Muscle of back (tissue), 13 donors: Measurements from ENCODE around the gene PKD2L2. TPM values are rescaled to one million over a fixed set of nuclear protein-coding genes. Genes with fewer than 3 reads are reported as not detected.
"Not testable (repeated sequence)": the region's sequence is repeated elsewhere in the genome, so short reads cannot be mapped to it uniquely, and the experiment has no call there.

Source experiments
- DNase-seq, 3 donors: peaks; one replicate each; pipeline versions ENCODE4 v3.0.0 to v3.0.0-alpha.2; 2013
- long read RNA-seq, 9 donors: transcript quantifications; one replicate each; lab custom pipeline, GENCODE V29; 2026
- polyA plus RNA-seq, 10 donors: library from polyadenylated mRNA; unstranded; fragments of 120-200 nt; gene quantifications; one replicate each; pipeline ENCODE4 v1.2.1, GENCODE V29; 2013; ENCODE audit not compliant: insufficient read length in 10 of 10

PKD2L2 gene
- under 1 TPM; 0.22 to 0.59 (median 0.39) TPM for polyA plus RNA-seq
- long read RNA-seq, donor 1: 0 reads
- long read RNA-seq, donor 2: 0 reads
- long read RNA-seq, donor 3: 0 reads
- long read RNA-seq, donor 4: 0 reads
- long read RNA-seq, donor 5: 0 reads
- long read RNA-seq, donor 6: 0 reads
- long read RNA-seq, donor 7: 0 reads
- long read RNA-seq, donor 8: 0 reads
- long read RNA-seq, donor 9: 0 reads

DNA sequence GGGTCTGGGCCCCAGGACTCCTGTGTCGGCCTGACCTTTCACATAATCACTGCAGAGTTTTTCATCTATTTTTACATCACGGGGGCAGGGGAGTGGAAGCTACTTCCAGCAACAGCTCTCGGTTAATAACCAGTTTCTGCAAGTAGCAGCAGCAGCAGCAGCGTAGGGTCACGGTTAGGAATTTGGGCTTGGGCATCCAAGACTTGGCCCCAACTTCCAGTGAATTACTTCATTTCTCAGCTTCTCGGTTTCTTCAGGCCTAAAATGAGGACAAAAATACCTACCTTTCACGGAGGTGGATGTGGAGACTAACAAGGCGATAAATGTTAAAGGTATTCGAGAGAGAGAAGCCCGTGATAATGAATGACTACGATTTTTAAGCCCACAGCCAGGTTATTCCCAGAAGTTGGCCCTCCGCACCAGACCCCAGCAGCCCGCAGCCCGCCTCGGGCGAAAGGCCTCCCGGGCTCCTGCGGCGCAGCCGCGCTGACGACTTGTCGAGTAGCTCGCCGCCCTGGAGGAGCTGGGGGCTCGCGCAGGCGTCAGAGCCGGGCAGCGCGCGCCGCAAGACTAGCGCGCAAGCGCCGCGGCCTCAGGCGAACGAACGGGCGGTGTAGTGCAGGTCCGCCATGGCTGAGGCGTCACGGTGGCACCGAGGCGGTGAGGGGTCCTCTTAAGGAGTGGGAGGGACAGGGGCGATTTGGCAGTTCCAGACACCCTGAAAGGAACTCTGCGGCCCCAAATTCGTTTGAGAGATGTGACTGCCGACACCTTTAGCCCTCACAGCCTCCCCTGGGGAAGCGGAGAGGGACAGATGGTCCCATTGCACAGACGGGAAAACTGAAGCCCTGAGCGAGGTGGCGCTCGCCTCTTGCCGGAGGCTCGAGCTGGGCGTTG lies at the start of gene PKD2L2:
Gene PKD2L2, plus strand, starts transcription at position 595 of the 897 bp plus-strand sequence. Its CDS starts 35 bp downstream, at position 630.
- peak; percentile 85 to 95 (median 89) for DNase-seq

DNA sequence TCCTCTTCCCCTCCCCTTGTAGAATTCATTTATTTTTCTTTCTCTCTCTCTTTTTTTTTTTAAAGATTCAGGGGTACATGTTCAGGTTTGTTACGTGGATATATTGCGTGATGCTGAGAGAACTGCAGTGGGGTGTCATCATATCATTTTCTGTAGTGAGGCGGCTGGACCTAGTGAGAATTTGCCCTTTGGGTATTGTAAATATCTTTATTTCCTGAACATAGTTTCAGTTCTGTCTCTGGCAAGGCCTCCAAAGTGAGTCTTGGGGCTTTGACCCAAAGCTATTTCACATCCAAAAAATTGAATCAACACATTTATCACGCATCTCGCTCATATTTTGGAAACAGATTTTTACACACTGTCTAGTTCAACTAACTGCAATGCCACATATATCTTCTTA lies 47.0 kb upstream of the PKD2L2 start:
- no peak for DNase-seq

- no peak for DNase-seq
Measured at GRCh38 chr5:137843676-137844299, 45.5 kb upstream of the PKD2L2 start.

- DNase-seq: peak in 2 of 3 donors; percentile 30 to 57
Measured at GRCh38 chr5:137845472-137845871, 43.8 kb upstream of the PKD2L2 start.

DNA sequence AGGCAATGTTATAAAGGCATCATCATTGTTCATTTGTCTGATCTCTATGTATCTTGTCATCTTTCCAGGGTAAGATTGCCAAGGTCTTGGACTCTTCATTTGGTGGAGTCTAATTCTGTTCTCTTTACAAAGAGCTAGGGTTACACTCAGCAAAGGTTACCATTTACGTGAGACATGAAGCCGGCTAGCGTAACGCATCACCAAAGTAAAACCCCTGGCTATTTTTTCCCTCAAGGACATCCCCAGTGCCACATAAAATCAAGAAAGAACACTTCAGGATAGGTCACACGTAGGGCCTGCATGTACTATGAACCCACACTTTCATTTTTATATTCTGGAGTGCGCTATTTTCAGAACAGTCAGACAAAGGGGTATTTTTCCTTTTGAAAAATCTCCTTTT lies 41.6 kb upstream of the PKD2L2 start:
- DNase-seq: no peak

DNA sequence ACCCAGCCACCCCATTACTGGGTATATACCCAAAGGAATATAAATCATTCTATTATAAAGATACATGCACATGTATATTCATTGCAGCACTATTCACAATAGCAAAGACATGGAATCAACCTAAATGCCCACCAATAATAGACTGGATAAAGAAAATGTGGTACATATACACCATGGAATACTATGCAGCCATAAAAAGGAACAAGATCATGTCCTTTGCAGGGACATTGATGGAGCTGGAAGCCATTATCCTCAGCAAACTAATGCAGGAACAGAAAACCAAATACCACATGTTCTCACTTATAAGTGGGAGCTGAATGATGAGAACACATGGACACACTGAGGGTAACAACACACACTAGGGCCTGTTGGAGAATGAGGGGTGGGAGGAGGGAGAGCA lies 36.1 kb upstream of the PKD2L2 start:
- not testable (repeated sequence) for DNase-seq

- DNase-seq: no peak
Measured at GRCh38 chr5:137856201-137856600, 33.1 kb upstream of the PKD2L2 start.

DNA sequence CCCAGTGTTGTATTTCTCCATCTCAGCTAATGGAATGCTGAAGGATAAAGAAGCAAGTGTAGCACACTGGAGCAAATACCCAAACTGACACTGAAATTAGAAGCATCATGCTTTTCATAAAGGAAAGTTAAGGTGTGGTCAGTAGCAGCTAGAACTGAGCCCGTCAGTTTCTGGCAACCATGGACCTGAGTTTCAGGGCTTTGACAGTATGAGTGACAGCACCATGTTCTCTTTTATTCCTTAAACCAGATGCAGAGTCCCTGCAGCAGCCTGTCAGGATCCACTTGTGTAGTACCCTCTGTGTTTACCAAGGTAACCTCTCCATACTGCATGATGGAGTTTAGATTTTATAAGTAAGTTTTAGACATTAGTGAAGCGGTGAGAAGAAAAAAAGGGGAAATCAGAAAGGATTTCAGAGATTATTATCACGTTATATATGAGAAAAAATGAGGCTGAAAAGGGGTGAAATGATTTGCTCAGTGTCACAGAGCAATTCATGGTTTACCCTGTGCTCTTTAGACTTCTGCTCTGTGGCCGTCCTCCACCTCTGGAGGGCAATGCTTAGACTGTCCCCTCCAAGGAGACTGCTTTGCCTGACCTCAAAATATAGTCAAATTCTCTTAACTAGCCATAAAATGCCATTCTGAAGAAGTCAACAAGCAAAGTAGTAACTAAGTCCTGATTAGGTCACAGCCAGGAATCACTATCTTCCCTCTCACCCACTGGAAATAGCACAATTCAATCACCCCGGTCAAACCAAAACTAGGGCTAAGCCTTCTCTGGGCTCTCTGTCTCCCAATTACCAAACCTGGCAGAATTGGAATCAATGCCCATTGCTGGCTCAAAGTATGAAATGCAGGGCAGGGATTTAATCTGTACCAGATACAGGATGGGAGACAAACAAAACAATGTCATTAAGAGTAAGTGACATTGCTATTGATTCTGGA lies 32.1 kb upstream of the PKD2L2 start:
- no peak for DNase-seq

- DNase-seq: no peak
Measured at GRCh38 chr5:137858223-137858916, 30.9 kb upstream of the PKD2L2 start.

DNA sequence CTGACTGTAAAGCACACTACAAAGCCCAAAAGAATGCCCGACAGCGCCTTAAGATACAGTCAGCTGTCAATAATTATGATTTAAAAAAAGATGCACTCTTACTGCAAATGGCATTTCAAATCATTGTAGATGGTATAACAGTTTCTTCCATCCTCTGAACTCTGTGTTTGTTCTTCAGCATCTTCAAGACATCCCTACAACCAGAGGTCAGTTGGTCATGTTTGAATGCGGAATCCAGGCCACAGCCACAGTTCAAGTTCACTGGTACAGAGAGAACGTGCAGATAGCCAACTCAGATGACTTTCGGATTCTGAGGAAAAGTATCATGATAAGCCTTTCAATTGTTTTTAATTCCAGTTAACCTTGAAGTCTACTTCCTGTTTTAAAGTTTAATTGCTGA lies 30.3 kb upstream of the PKD2L2 start:
- DNase-seq: no peak

DNA sequence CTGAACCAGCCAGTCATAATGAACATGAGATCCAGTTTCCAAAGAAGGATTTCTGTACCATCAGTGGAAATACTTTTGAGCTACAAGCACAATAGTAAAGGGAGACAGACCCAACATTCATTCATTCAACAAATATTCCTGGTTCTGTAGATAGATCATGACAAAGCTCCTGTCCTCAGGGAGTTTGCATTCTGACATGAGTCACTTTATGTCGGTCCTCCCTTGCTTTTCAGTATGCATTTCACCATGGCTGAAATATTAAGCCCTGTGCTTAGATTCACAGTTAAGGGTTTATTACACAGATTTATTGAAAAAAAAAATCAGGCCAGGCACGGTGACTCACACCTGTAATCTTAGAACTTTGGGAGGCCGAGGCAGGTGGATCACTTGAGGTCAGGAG lies 27.0 kb upstream of the PKD2L2 start:
- no peak for DNase-seq

DNA sequence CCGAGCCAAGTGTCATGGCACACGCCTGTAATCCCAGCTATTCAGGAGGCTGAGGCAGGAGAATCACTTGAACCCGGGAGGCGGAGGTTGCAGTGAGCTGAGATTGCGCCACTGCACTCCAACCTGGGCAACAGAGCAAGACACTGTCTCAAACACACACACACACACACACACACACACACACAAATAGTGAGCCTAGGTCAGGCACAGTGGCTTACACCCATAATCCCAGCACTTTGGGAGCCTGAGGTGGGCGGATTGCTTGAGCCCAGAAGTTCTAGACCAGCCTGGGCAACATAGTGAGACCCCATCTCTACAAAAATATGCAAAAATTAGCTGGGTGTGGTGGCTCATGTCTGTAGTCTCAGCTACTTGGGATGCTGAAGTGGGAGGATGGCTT lies 25.6 kb upstream of the PKD2L2 start:
- DNase-seq: not testable (repeated sequence)

DNA sequence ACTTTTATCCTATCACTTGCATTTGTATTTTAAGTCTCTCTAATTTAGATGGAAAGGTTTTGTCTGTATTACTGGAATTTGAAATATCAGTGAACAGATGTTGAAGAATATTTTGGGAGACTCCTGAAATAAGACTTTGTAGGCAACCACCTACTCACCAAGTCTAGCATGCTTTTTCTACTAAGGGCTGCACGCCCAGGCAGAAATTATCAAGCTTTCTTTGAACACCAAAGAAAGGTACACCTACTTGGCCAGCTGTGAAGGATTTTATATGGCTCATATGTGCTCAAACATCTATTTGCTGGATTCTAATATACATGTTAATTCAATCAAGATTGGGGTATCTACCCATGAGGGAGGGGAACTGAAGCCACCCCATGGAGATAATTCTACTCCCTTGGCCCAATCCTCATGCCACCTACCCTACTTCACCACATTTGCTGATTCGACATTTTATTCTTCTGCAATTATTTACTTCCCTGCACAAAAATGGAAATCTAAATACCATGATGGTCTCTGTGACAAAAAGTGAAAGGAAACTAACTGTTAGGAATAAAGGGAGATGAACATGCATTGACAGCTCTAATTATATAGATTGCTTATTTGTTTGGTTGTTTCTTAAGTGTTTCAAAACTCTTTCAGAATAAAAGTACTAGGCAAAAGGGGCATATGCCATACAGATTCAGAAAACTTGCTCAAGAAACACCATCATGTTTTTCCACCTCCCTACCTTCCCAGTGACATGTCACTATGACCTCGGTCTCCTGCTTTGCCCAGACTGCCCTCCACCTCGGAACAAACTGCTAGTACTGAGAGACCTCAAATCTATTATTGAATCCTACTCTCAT lies 22.5 kb upstream of the PKD2L2 start:
- no peak for DNase-seq

DNA sequence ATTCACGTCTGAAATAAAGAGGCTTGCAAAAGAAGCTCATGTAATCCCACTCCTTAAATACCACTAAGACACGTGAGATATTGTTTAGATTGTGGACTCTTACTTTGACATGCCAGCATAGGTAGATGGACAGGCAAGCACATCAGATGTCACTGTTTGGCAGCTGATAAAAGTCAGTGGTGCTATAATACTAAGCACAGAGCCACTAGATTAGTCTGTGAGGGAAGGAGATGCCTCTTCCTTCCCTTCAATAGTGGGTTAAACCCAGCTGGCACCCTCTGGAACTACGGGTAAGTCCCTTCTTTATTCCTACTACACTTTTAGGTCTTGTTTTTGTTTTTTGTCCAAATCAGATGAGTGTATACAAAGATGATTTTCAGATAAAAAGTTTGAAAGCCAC lies 21.6 kb upstream of the PKD2L2 start, which contains the start of gene MYOT:
Gene MYOT, plus strand, starts transcription at position 197 of the 400 bp plus-strand sequence. CDS start 2,792 bp downstream, outside the sequence.
- DNase-seq: peak in 1 of 3 donors; percentile 54

DNA sequence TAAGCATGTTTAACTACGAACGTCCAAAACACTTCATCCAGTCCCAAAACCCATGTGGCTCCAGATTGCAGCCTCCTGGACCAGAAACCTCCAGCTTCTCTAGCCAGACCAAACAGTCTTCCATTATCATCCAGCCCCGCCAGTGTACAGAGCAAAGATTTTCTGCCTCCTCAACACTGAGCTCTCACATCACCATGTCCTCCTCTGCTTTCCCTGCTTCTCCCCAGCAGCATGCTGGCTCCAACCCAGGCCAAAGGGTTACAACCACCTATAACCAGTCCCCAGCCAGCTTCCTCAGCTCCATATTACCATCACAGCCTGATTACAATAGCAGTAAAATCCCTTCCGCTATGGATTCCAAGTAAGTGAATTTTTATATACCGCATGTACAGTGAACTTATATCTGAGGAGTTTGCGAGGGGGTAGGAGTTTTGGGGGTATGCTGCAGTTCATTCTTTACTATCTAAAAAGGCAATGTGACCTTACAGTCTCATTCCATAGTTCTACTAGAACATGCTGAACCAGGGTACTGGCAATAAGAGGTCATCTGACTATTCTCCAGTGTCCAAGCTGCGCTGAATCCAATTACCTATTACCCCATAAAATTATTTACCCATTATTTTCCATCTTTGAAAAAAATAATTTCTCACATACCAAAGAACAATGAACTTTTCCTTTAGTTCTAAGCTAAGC lies 18.5 kb upstream of the PKD2L2 start:
- DNase-seq: no peak

DNA sequence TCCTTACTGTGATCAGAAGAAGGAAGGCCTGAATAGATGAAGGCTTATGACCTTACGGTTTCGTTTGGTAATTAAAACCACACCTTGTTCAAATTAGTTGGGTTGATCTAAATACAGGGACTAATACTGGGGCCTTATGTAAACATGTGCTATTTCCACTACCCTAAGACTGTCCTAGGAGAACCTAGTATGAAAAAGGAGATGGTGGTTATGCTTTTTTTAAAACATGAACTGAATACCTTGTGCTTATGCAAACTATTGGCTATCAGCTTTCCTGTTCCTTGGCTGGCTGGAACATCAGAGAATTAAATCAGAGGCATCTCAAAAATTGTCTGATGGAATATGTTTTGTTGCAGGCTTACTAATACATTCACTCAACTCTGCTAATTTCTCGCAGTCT lies 17.7 kb upstream of the PKD2L2 start:
- no peak for DNase-seq

DNA sequence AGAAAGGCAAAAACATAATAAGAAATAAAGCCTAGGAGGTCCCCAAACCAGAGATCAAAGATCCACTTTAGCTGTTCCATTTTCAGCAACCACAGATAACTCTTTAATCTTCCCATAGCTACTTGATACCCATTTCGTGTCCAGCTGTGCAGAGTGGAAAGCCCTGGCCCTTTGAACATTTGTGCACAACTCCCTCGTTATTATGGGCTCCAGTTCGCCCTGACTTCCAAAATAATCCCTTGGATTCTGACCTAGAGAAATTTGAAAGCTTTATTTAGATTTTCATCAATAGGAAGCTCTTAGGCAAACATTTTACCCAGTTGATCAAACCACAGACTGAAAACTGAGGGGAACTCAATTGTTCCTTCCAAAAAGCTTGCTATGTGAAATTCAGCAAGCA lies 16.8 kb upstream of the PKD2L2 start:
- DNase-seq: no peak

DNA sequence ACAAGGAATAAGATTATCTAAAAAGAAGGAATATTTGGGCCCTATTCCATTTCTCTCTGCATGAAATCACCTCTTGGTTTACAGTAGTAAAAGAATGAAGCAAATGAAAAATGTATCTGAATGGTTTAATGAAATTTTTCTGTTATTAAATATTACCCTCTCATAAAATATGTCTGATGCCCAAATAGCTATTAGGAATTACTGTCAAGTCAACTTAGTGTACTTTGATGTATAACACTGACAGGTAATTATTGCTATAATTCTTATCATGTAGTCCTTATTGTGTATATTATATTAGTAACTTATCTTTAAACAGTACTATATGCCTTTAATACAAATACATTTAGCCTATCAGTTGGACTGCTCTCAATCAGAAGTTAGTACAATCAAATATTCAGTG lies 13.2 kb upstream of the PKD2L2 start:
- DNase-seq: no peak

DNA sequence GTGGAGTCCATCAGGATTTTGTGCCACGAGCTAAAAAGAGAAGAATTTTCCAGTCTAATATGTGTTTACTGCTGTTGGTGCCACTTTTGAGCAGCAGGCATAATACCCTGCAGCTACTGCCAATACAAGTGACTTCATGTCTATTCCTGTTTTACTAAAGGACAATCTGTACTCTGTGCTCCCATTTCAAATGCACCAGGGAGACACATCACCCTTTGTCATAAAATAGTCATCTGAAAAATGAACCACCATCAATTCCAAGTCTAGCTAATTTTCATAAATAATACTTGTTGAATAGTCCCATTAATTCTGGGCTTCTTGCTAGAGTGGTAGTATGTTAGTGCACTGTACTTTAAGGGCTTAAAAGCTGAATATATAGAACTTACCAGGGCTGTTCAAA lies 8.9 kb upstream of the PKD2L2 start:
- no peak for DNase-seq
